NCI-H2107 treated with DMSO at 0.1 percent for 48 hours (cell line): ENCODE measurements around the gene UPK3BL2.
"Not testable (repeated sequence)": the region's sequence is repeated elsewhere in the genome, so short reads cannot be mapped to it uniquely, and the experiment has no call there.

ENCODE experiments used
- DNase-seq: peaks from one replicate; lab custom pipeline; 2025; ENCODE audit not compliant: unreplicated experiment; lab: John Stamatoyannopoulos, UW

The UPK3BL2 gene, protein sequence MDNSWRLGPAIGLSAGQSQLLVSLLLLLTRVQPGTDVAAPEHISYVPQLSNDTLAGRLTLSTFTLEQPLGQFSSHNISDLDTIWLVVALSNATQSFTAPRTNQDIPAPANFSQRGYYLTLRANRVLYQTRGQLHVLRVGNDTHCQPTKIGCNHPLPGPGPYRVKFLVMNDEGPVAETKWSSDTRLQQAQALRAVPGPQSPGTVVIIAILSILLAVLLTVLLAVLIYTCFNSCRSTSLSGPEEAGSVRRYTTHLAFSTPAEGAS

GRCh38 chr7:102543596-102543995 lies at the start of gene UPK3BL2:
Gene UPK3BL2, minus strand, starts transcription at chr7:102543696. Its CDS starts 60 bp downstream, at chr7:102543636.
- not testable (repeated sequence) for DNase-seq

DNA sequence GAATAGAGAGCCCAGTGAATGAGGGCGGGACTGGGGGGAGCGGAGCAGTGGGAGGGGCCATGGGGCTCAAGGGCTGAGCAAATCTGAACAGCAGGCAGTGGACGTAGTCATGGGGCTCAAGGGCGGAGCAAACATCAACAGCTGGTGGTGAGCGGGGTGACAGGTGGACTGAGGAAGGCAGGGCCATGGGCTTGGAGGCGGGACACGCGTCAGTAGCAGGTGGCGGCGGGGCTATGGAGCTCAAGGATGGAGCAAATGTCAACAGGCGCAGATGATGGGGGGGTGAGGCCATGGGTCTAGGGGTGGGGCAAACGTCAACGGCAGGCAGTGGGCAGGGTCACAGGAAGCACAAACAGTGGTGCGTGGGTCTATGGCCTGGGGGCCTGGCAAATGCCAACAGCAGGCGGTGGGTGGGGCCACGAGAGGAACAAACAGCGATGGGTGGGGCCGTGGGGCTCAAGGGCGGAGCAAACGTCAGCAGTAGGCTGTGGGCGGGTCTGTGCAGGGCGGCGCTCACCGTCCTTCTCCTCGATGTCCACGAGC lies 49.1 kb upstream of the UPK3BL2 start:
- DNase-seq = not testable (repeated sequence)

DNA sequence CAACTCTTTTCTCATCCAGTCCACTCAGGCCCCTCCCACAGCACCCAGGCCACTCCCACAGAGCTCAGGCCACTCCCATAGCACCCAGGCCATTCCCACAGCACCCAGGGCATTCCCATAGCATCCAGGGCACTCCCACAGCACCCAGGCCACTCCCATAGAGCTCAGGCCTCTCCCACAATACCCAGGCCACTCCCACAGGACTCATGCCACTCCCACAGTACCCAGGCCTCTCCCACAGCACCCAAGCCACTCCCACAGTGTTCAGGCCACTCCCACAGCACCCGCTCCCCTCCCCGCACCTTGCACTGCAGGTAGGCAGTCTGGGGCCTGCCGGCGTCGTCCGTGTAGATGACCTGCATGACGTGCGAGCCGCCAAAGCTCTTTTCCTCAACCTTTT lies 46.4 kb upstream of the UPK3BL2 start:
- not testable (repeated sequence) for DNase-seq

DNA sequence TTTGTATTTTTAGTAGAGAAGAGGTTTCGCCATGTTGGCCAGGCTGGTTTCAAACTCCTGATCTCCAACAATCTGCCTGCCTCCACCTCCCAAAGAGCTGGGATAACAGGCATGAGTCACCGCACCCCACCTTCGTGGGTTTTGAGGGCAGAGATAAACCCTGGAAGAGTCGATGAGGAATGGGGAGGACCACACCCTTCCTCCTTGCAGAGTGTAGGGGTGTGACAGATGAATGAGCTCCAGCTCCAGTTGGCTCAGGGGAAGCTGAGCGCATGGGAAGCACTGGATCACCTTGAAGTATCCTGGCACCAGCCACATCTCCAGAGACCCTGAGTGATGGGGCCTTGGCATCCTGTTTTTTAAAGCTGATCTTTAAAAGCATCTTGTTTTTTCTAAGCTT lies 40.0 kb upstream of the UPK3BL2 start:
- not testable (repeated sequence) for DNase-seq

- DNase-seq = not testable (repeated sequence)
These were observed 38.2 kb upstream of the UPK3BL2 start for GRCh38 chr7:102581722-102582121.

- DNase-seq = not testable (repeated sequence)
These were observed 35.0 kb upstream of the UPK3BL2 start for GRCh38 chr7:102578486-102578885.

DNA sequence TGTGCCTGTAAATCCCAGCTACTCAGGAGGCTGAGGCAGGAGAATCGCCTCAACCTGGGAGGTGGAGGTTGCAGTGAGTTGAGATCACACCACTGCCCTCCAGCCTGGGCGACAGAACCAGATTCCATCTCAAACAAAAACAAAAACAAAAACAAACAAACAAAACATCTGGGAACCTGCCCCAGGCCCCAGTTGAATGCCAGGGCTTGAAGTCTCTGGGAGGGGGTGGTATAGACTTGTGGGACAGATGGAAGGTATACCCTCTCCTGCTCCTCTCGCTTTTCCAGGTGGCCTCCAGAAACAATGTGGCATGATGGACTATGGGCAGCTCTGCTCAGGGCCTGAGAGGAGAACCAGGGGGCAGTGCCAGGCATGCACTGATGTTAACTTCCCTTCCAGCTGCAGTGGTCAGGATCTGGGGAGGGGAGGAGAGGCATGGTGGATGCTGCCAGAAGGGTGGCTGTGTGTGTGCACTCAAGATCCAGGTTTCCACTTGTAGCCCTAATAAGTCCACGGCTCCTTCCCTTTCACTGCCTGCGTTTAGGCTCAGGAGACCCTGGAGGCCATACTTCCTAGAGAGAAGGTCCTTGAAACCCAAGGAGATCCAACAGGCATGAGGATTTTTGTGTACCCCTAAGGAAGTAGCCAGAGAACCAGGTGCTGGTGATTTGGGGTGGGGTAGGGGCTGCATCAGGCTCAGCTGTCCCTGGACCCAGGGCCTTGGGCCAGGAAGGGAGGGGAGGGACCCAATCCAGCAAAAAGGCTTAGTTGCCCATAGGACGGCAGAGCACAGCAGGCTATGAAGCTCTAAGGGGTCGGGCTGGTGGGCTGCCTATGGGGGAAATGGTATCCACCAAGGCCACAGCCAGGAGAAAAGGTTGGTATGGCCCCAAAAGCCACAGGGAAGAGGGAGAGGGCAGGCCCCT lies 34.1 kb upstream of the UPK3BL2 start:
- DNase-seq = not testable (repeated sequence)

DNA sequence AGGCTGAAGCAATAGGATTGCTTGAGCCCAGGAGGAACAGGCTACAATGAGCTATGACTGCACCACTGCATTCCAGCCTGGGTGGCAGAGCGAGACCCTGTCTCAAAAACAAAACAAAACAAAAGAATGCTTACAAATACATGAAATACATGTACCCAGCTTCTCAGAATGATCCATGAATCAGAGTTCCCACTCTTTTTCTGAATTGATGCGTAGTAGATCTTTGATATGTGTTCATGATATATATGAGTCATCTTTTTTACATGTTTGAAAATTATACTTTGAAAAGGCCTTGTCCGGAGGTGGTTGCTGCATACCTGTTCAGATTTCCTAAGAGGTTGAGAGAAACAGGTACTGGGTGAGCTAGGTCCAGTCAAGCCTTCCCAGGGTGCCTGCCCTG lies 32.9 kb upstream of the UPK3BL2 start:
- DNase-seq = not testable (repeated sequence)

- DNase-seq = not testable (repeated sequence)
These were observed 31.1 kb upstream of the UPK3BL2 start for GRCh38 chr7:102574607-102575006.

DNA sequence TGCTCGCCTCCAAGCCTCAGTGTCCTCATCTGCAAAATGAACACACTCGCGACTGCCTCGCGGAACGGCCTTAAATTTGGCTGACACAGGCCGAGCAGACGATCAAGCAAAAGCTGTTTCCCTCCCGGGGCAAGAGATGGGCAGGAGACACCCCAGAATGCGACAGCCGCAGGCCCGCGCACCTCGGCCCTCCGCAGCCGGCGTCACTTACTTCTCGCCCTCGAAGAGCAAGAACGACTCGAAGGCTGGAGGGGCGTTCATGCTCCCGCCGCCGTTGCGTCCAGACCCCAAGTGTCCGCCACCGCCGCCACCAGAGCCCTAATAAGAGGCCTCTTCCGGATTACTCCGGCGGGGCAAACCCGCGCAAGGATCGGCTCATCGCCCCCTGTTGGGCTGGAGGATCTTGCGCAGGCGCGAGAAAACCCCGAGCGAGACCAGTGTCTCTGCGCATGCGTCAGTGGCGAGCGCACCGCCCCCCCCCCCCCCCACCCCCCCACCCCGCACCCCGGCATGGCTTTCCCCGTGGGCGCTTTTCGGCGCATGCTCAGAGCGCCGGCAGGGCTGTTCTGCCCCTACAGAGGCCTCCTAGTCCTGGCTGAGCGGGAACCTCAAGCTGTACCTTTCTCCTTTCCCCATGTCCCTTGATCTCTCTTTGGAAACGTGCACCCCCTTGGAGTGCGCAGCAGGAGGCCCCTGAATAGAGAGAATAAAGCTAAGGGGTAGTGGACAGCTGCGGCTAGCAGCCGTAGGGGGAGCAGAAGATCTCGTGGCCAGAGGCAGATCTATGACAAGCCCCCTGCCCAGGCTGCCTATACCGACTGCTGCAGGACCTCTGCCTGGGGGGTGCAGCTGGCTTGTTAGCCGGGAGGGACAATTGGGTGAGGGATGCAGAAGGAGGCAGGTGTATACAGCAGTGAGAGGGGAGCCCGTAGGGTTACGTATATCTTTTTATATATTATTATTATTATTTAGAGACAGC lies 29.1 kb upstream of the UPK3BL2 start, which contains the start of gene POLR2J3:
POLR2J3 (minus strand) TSS at position 323 of the 979 bp plus-strand sequence; CDS start at position 261, 62 bp downstream.
- DNase-seq = not testable (repeated sequence)

- not testable (repeated sequence) for DNase-seq
These were observed 25.1 kb upstream of the UPK3BL2 start for GRCh38 chr7:102568620-102569019.

- DNase-seq = not testable (repeated sequence)
These were observed 7.4 kb upstream of the UPK3BL2 start, which contains the start of gene SPDYE2 for GRCh38 chr7:102550808-102551422. Gene SPDYE2, plus strand, starts transcription at chr7:102551226. Its CDS starts 2,030 bp downstream, at chr7:102553256.

GRCh38 chr7:102546353-102546752 lies 2.9 kb upstream of the UPK3BL2 start:
- DNase-seq = not testable (repeated sequence)

- not testable (repeated sequence) for DNase-seq
These were observed 1.8 kb upstream of the UPK3BL2 start for GRCh38 chr7:102545288-102545687.

- DNase-seq = not testable (repeated sequence)
These were observed 876 bp upstream of the UPK3BL2 start for GRCh38 chr7:102544372-102544771.

GRCh38 chr7:102542771-102543170 lies 725 bp downstream of the UPK3BL2 start:
- not testable (repeated sequence) for DNase-seq

GRCh38 chr7:102542083-102542482 lies 1.4 kb downstream of the UPK3BL2 start:
- DNase-seq = not testable (repeated sequence)

DNA sequence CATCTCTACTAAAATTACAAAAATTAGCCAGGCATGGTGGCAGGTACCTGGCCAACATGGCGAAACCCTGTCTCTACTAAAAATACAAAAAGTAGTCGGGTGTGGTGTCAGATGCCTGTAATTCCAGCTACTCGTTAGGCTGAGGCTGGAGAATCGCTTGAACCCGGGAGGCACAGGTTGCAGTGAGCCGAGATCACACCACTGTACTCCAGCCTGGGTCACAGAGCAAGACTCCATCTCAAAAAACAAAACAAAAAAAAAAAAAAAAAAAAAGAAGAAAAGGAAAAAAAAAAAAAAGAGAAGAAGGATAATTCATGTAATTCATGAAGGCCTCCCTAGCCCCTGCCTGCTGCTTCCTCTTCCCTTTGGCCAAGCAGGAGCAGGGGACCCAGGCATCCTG lies 2.9 kb downstream of the UPK3BL2 start:
- DNase-seq = not testable (repeated sequence)

DNA sequence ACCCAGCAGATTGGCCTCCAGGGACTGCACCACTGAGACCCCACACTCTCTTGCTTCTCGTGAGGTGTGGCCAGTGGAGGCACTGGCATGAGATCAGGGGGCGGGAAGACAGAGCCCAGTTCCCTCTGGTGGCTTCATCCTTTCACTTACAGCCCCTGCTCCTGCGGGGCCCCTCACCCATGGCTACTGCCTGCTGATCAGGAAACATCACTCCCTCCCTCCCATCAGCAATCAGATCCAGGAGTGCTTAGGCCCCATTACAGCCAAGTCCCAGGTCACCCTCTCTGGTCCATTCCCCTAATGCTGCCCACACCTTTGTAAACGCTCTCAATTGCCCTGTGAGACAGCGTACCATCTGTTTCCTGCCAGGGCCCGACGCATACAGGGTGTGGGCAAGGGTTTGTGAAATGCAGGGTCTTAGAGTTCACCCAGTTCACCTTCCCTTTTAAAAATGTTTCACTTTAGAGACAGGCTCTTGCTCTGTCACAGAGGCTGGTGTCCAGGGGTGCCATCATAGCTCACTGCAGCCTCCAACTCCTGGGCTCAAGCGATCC lies 8.4 kb downstream of the UPK3BL2 start:
- DNase-seq = not testable (repeated sequence)
